SK-N-SH (cell line): ENCODE results near the gene PHLPP2. TPM values are rescaled to one million over a fixed set of nuclear protein-coding genes. Genes with fewer than 3 reads are reported as not detected.

Experiments
- CTCF ChIA-PET: fragments of 300-600, 350-600 bp; formaldehyde crosslinking; extraction: SDS; loops from one replicate; lab custom pipeline; 2021; lab: Yijun Ruan, JAX
- POLR2A ChIA-PET: fragments of 350-600 bp; sonication (Branson Sonifier 250); formaldehyde crosslinking; extraction: SDS; loops from one replicate; lab custom pipeline; 2020; ENCODE audit warnings: antibody characterized with exemption, inconsistent platforms; lab: Yijun Ruan, JAX
- DNase-seq: peaks from one replicate; pipeline ENCODE4 v3.0.0; 2012
- H2AFZ ChIP-seq: fragments of 200-600 bp; sonication (generic); 2 replicates; pipeline ENCODE4 v1.8.1; 2016; ENCODE audit warnings: antibody characterized with exemption, mild to moderate bottlenecking, low read depth
- H3F3A ChIP-seq: fragments of 200-600 bp; sonication (generic); replicated peaks from 2 replicates; pipeline ENCODE3; 2016; ENCODE audit warnings: antibody characterized with exemption, mild to moderate bottlenecking; ENCODE audit not compliant: insufficient read depth
- H3K27ac ChIP-seq, 2 experiments: fragments of 200-500 bp in 1 of 2; fragments of 200-600 bp in 1 of 2; sonication (Bioruptor generic) in 1 of 2; sonication (generic), shearing (Covaris generic) in 1 of 2; 2 replicates each; pipeline versions ENCODE4 v1.5.1 to v1.6.1; 2014 to 2016; ENCODE audit warnings: low read depth in 2 of 2, inconsistent platforms in 1 of 2, low read length in 1 of 2, mild to moderate bottlenecking in 1 of 2, mixed read lengths in 1 of 2
- H3K27me3 ChIP-seq: fragments of 200-600 bp; sonication (generic), shearing (Covaris generic); 2 replicates; pipeline ENCODE4 v1.6.1; 2016; ENCODE audit warnings: mixed run types; ENCODE audit not compliant: insufficient read depth
- H3K36me3 ChIP-seq, 2 experiments: fragments of 200-500 bp in 1 of 2; fragments of 200-600 bp in 1 of 2; sonication (Bioruptor generic) in 1 of 2; sonication (generic) in 1 of 2; replicated peaks in 1 of 2; 2 replicates each; pipeline versions ENCODE3 to v1.5.1; 2014 to 2016; ENCODE audit warnings: low read length in 1 of 2, mild to moderate bottlenecking in 1 of 2; ENCODE audit not compliant: insufficient read depth in 2 of 2, control insufficient read depth in 1 of 2
- H3K4me1 ChIP-seq, 2 experiments: fragments of 200-500 bp in 1 of 2; fragments of 200-600 bp in 1 of 2; sonication (Bioruptor generic) in 1 of 2; sonication (generic), shearing (Covaris generic) in 1 of 2; 2 replicates each; pipeline versions ENCODE4 v1.5.1 to v1.6.1; 2014 to 2016; ENCODE audit warnings: low read depth in 1 of 2, low read length in 1 of 2, mixed run types in 1 of 2; ENCODE audit not compliant: insufficient read depth in 2 of 2, control insufficient read depth in 1 of 2
- H3K4me2 ChIP-seq: fragments of 200-600 bp; sonication (generic), shearing (Covaris generic); 2 replicates; pipeline ENCODE4 v1.6.1; 2017; ENCODE audit warnings: mixed run types
- H3K4me3 ChIP-seq, 2 experiments: fragments of 200-500 bp in 1 of 2; fragments of 200-600 bp in 1 of 2; sonication (Bioruptor generic) in 1 of 2; sonication (generic), shearing (Covaris generic) in 1 of 2; 2 replicates each; pipeline versions ENCODE4 v1.5.1 to v1.8.1; 2014 to 2016; ENCODE audit warnings: low read depth in 2 of 2, inconsistent platforms in 1 of 2, low read length in 1 of 2, mild to moderate bottlenecking in 1 of 2, mixed read lengths in 1 of 2, moderate library complexity in 1 of 2
- H3K79me2 ChIP-seq: fragments of 200-600 bp; sonication (generic); 2 replicates; pipeline ENCODE4 v1.8.1; 2017; ENCODE audit warnings: mild to moderate bottlenecking; ENCODE audit not compliant: insufficient read depth
- H3K9ac ChIP-seq: fragments of 200-600 bp; sonication (generic); 2 replicates; pipeline ENCODE4 v1.6.1; 2017; ENCODE audit warnings: mixed run types
- H3K9me2 ChIP-seq: fragments of 200-600 bp; sonication (generic); 2 replicates; pipeline ENCODE4 v1.6.1; 2017; ENCODE audit warnings: mixed run types
- H3K9me3 ChIP-seq: fragments of 200-600 bp; sonication (generic); 2 replicates; pipeline ENCODE4 v1.6.1; 2017; ENCODE audit warnings: mixed run types, mild to moderate bottlenecking, moderate library complexity
- H4K20me1 ChIP-seq: fragments of 200-600 bp; sonication (generic); 2 replicates; pipeline ENCODE4 v1.6.1; 2017; ENCODE audit warnings: mild to moderate bottlenecking, mixed run types; ENCODE audit not compliant: insufficient read depth
- CHD2 ChIP-seq: fragments of 150-350 bp; IDR thresholded peaks from 2 replicates; pipeline ENCODE4 v1.6.1; 2018; ENCODE audit warnings: low read length; ENCODE audit not compliant: partially characterized antibody
- FOXM1 ChIP-seq: IDR thresholded peaks from 2 replicates; pipeline ENCODE4 v1.4.0; 2012; ENCODE audit warnings: low read depth, mild to moderate bottlenecking
- JUND ChIP-seq: IDR thresholded peaks from 2 replicates; pipeline ENCODE4 v1.4.0; 2012
- NRF1 ChIP-seq: IDR thresholded peaks from 2 replicates; pipeline ENCODE4 v1.6.1; 2012; ENCODE audit warnings: low read depth, mild to moderate bottlenecking, low read length
- POLR2AphosphoS5 ChIP-seq: IDR thresholded peaks from 2 replicates; pipeline ENCODE4 v1.6.1; 2012; ENCODE audit warnings: low read depth, low read length
- RAD21 ChIP-seq: IDR thresholded peaks from 2 replicates; pipeline ENCODE4 v1.6.1; 2012; ENCODE audit warnings: mild to moderate bottlenecking, low read length
- SIN3A ChIP-seq: IDR thresholded peaks from 2 replicates; pipeline ENCODE4 v1.6.1; 2012; ENCODE audit warnings: low read depth, mild to moderate bottlenecking, low read length, moderate library complexity, borderline replicate concordance
- TEAD4 ChIP-seq: IDR thresholded peaks from 2 replicates; pipeline ENCODE4 v1.4.0; 2012; ENCODE audit warnings: mild to moderate bottlenecking, borderline replicate concordance; ENCODE audit not compliant: insufficient read depth
- YY1 ChIP-seq: IDR thresholded peaks from 2 replicates; pipeline ENCODE4 v1.4.0; 2012; ENCODE audit warnings: low read depth, mild to moderate bottlenecking
- WGBS: methylation state at CpG from one replicate; pipeline ENCODE4 v1.1.6; 2017; ENCODE audit warnings: low lambda C conversion rate; 5-methylcytosine and 5-hydroxymethylcytosine counted together
- polyA plus RNA-seq, 3 experiments: library from polyadenylated mRNA; depleted of rRNA; stranded (reverse); fragments of >200 nt; gene quantifications; 2 replicates each; pipeline ENCODE4 v1.2.3, GENCODE V29; 2012
- TF ChIP-seq, protein P1 (sequence below): fragments of 150-350 bp; IDR thresholded peaks from 2 replicates; pipeline ENCODE4 v1.6.1; 2016; ENCODE audit warnings: mild to moderate bottlenecking, low read depth, low read length
- TF ChIP-seq, protein P2 (sequence below): IDR thresholded peaks from 2 replicates; pipeline ENCODE4; 2012
- TF ChIP-seq, protein P3 (sequence below): fragments of 200-600 bp; sonication (generic); IDR thresholded peaks from 2 replicates; pipeline ENCODE4 v1.6.1; 2017; ENCODE audit warnings: antibody characterized with exemption, mild to moderate bottlenecking, moderate library complexity
- TF ChIP-seq, protein P4 (sequence below): IDR thresholded peaks from 2 replicates; pipeline ENCODE4 v1.4.0; 2012; ENCODE audit warnings: low read depth, borderline replicate concordance

PHLPP2 gene
- polyA plus RNA-seq, 1 of the 3 experiments (the other 2 are of a cell fraction) = 5.5 TPM

DNA sequence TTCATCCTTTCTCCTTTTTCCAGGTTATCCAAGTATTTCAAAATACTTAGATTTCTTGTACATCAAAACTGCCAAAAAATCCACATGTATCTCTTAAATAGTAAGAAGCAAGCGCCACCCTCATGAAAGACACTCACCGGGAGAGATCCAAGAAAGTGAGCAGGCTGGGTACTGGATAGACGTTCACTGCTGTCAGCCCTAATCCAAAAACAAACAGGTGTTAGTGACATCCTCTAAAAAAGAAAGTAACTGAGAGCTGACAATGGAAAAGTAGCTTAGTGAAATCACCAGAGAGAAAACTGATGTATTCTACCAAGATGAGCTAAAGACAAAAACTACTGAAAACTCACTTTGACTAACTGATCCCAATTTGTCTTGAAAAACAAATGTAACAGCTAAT is 52.4 kb downstream of the PHLPP2 start:
- POLR2A ChIA-PET = no interaction called here
- Histone ChIP-seq H3K4me1 (no peaks in the 10 kb centered on the region), H3K79me2 (no peaks in the 10 kb centered on the region), H3K4me3 (no peak overlapping the region), H3K36me3 (peaks cover 37 to 58% of the 10 kb centered on the region in 2 experiments), H3K9me3 (no peaks in the 10 kb centered on the region), H4K20me1 (no peaks in the 10 kb centered on the region), H3K27me3 (no peaks in the 10 kb centered on the region), H3K4me2 (no peak overlapping the region), H2AFZ (no peak overlapping the region), H3K9ac (no peak overlapping the region), H3K9me2 (no peaks in the 10 kb centered on the region), H3F3A (no peaks in the 10 kb centered on the region), H3K27ac (no peak overlapping the region)
- CTCF ChIA-PET = no interaction called here
- TF ChIP-seq, protein P1, sequence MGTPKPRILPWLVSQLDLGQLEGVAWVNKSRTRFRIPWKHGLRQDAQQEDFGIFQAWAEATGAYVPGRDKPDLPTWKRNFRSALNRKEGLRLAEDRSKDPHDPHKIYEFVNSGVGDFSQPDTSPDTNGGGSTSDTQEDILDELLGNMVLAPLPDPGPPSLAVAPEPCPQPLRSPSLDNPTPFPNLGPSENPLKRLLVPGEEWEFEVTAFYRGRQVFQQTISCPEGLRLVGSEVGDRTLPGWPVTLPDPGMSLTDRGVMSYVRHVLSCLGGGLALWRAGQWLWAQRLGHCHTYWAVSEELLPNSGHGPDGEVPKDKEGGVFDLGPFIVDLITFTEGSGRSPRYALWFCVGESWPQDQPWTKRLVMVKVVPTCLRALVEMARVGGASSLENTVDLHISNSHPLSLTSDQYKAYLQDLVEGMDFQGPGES = no peak
- TF ChIP-seq, protein P2, sequence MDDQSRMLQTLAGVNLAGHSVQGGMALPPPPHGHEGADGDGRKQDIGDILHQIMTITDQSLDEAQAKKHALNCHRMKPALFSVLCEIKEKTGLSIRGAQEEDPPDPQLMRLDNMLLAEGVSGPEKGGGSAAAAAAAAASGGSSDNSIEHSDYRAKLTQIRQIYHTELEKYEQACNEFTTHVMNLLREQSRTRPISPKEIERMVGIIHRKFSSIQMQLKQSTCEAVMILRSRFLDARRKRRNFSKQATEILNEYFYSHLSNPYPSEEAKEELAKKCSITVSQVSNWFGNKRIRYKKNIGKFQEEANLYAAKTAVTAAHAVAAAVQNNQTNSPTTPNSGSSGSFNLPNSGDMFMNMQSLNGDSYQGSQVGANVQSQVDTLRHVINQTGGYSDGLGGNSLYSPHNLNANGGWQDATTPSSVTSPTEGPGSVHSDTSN = no peak
- TF ChIP-seq YY1 (no peak), POLR2AphosphoS5 (no peak), CHD2 (no peak), FOXM1 (no peak), NRF1 (no peak), TEAD4 (no peak), JUND (no peak)
- TF ChIP-seq, protein P3, sequence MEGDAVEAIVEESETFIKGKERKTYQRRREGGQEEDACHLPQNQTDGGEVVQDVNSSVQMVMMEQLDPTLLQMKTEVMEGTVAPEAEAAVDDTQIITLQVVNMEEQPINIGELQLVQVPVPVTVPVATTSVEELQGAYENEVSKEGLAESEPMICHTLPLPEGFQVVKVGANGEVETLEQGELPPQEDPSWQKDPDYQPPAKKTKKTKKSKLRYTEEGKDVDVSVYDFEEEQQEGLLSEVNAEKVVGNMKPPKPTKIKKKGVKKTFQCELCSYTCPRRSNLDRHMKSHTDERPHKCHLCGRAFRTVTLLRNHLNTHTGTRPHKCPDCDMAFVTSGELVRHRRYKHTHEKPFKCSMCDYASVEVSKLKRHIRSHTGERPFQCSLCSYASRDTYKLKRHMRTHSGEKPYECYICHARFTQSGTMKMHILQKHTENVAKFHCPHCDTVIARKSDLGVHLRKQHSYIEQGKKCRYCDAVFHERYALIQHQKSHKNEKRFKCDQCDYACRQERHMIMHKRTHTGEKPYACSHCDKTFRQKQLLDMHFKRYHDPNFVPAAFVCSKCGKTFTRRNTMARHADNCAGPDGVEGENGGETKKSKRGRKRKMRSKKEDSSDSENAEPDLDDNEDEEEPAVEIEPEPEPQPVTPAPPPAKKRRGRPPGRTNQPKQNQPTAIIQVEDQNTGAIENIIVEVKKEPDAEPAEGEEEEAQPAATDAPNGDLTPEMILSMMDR = no peak
- no peak for DNase-seq
- WGBS = 92% methylated on average over 3 of the region's 3 CpGs

DNA sequence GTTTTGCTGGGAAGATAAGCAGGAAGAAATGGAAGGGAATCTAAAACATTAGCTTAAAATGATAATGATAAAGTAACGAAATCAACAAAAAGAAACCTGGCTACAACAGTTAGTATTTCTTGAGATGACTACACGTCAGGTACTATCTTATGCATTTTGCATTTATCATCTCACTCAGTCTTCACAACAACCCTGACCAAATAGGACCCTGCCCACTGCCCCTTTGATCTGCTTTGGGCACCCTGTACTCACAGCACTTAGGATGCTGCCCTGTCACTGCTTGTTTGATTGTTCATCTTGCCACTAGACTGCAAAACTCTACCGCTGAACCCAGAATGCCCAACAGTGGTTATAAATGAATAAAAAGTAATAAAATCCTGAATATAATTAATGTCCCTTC is 53.3 kb downstream of the PHLPP2 start:
- CTCF ChIA-PET = interaction anchor here (0.8 kb wide), 1 partner anchor 29 kb away, joined by 4 read pairs; no protein-coding TSS in a partner anchor
- WGBS = 94% methylated on average over 3 of the region's 3 CpGs

More for the DNA sequence above, 53.3 kb downstream of the PHLPP2 start:
- H3F3A ChIP-seq = no peaks in the 10 kb centered on the region
- H2AFZ ChIP-seq = no peak overlapping the region
- no peaks in the 10 kb centered on the region for H3K9me2 ChIP-seq
- TF ChIP-seq, protein P4, sequence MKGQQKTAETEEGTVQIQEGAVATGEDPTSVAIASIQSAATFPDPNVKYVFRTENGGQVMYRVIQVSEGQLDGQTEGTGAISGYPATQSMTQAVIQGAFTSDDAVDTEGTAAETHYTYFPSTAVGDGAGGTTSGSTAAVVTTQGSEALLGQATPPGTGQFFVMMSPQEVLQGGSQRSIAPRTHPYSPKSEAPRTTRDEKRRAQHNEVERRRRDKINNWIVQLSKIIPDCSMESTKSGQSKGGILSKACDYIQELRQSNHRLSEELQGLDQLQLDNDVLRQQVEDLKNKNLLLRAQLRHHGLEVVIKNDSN = no peak
- TF ChIP-seq SIN3A = no peak
- TF ChIP-seq TEAD4 = no peak
- TF ChIP-seq RAD21 = no peak
- H3K9me3 ChIP-seq = no peaks in the 10 kb centered on the region
- H3K4me1 ChIP-seq = no peaks in the 10 kb centered on the region
- POLR2A ChIA-PET = no interaction called here
- no peaks in the 10 kb centered on the region for H3K79me2 ChIP-seq
- no peaks in the 10 kb centered on the region for H4K20me1 ChIP-seq
- no peak overlapping the region for H3K4me3 ChIP-seq
- H3K9ac ChIP-seq = no peak overlapping the region
- H3K27me3 ChIP-seq = no peaks in the 10 kb centered on the region
- no peak overlapping the region for H3K27ac ChIP-seq
- no peak overlapping the region for H3K4me2 ChIP-seq
- no peak for DNase-seq
- H3K36me3 ChIP-seq = peaks cover 41 to 58% of the 10 kb centered on the region in 2 experiments
